HG02852 (cell line): ENCODE data around the gene NAXE.
"Not testable (repeated sequence)": the region's sequence is repeated elsewhere in the genome, so short reads cannot be mapped to it uniquely, and the experiment has no call there.

Source experiments
- ATAC-seq: cut with Tn5 transposase; IDR thresholded peaks from one replicate; pipeline ENCODE4 v1.9.1; 2021; ENCODE audit warnings: mild to moderate bottlenecking, moderate library complexity; ENCODE audit not compliant: unreplicated experiment

The NAXE gene

DNA sequence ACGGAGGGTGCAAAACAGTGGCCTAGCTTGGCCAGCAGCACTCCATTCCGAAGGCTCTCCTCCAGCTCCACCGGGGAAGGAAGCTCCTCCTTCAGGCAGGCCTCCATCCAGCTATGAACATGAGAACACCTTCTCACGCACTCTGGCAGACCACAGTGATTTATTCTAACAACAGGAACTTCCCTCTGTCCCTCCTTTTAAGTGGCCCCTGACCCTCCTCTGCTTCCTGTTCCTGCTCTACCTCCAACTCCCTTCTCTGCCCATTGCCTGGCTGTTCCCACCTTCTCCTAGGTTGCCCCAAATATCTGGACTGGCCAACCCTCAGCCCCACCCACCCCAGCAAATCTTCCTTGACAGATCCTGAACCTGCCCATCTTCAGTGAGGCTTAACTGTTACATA is 25.1 kb upstream of the NAXE start:
- ATAC-seq: no peak

GRCh38 chr1:156571261-156571852 is 20.2 kb upstream of the NAXE start:
- ATAC-seq: no peak

DNA sequence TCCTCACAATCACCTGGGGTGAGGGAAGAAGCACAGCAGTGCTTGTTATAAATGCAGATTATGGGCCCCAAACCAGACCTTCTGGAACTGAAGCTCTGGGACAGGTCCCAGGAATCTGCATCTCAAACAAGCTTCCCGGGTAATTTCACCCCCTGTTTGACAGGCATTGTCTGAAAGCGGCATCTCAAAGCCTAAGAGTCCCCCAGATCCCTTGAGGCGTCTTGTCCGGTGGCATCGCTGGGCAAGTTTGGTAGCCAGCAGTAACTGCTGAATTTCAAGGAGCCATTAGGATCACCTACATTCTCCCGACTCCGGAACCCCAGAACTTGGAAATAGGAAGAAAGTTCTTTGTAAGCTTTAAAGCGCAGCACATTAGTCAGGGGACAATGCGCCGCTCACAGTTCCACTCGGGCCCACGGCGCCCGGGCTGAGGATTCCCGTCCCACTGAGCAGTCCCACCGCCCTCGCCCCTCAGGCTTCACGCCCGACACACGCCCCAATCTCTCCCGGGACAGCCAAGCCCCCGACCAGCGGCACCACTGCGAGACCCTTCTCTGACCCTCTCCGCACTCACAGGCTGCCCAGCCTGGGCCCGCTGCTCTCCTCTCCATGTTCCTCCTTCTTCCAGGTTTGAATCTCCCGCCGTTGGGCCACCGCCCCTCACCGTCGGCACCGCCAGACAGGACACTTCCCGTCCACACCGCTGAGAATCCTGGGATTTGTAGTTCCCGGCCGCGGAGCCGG is 19.5 kb upstream of the NAXE start, which contains the start of gene IQGAP3:
IQGAP3 (minus strand) TSS at position 647 of the 744 bp plus-strand sequence; CDS start at position 611, 36 bp downstream.
- peak; percentile 68 for ATAC-seq

- ATAC-seq: no peak
Measured at GRCh38 chr1:156572663-156573018, 18.9 kb upstream of the NAXE start.

GRCh38 chr1:156574039-156574633 is 17.4 kb upstream of the NAXE start:
- no peak for ATAC-seq

- no peak for ATAC-seq
Measured at GRCh38 chr1:156577550-156577949, 14.0 kb upstream of the NAXE start.

GRCh38 chr1:156578055-156578454 is 13.5 kb upstream of the NAXE start:
- ATAC-seq: no peak

GRCh38 chr1:156579472-156579871 is 12.1 kb upstream of the NAXE start, which contains the start of gene TTC24:
Gene TTC24 (plus strand): TSS chr1:156579723. CDS start chr1:156581365, 1,642 bp downstream.
- ATAC-seq: no peak

GRCh38 chr1:156581661-156582387 is 9.8 kb upstream of the NAXE start:
- no peak for ATAC-seq

- no peak for ATAC-seq
Measured at GRCh38 chr1:156582388-156583017, 9.1 kb upstream of the NAXE start.

DNA sequence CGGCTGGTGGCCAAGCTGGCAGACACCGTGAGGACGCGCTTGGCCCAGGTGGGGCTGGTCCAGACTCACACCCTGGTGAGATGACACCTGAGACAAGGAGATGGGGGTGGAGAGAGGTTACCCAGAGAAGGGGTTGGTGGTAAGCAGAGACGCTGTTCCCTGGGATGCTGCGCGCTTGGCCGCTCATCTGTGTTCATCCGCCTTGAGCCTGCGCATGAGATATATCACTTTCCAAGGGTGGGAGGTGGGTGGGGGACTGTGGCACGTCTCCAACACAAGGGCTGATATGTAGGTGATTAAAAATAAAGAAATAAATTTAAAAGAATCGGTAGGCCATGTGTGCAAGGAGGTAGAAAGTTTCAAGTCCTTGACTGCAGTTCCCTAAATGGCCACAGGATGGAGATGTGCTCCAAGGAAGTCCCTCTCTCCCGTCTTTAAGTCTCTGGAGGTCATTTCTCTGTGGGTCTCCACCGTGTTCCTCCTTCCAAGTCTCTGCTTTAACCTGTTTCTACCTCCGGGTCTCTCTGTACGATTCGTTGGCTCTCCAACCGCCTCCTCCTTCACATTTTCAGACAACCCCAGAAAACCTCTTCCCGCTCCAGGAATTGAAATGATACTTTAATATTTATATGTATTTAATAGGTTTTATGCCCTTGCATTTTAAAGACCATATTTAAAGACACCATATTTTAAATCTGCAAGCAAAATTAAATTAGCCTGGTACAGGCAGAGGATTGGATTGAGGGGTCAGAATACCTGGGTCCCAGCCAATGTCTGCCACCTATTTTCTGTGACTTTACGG is 7.6 kb upstream of the NAXE start:
- no peak for ATAC-seq

DNA sequence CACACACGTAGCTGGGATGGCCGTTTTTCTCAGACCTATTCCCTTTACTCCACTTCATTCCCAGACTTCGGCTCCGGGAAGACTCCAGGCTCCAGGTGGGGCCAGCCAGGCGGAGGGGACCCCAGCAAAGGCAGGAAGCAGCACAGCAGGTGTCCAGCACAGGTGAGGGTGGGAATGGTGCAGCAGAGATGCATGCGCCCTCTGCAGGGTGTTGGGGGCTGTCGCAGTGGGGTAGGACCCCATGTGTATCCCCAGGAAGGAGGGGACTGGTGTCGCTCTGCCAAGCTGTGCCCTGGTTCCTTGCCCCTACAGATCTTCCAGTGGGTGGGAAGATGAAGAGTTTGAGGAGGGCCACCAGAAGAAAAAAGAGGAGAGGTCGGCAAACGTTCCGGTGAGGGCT is 6.8 kb upstream of the NAXE start:
- ATAC-seq: no peak

DNA sequence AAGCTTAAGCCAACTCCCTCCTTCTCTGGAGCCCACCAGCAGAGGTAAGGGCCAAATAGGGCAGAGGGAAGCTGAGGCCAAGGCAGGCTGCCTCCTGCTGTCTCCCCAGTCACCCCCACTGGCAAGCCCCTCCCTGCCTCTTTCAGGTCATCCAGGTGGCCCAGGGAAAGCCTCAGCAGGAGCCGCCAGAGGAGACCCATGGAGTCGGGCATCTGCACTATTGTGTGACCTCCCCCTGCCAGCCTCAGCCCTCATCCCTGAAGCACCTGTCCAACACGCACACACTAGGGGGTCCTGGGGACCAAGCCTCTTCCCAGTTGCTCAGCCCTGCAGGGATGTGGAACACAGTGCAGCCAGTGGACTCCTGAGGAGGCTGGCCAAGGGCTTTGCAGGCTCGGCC is 5.3 kb upstream of the NAXE start:
- ATAC-seq: no peak

DNA sequence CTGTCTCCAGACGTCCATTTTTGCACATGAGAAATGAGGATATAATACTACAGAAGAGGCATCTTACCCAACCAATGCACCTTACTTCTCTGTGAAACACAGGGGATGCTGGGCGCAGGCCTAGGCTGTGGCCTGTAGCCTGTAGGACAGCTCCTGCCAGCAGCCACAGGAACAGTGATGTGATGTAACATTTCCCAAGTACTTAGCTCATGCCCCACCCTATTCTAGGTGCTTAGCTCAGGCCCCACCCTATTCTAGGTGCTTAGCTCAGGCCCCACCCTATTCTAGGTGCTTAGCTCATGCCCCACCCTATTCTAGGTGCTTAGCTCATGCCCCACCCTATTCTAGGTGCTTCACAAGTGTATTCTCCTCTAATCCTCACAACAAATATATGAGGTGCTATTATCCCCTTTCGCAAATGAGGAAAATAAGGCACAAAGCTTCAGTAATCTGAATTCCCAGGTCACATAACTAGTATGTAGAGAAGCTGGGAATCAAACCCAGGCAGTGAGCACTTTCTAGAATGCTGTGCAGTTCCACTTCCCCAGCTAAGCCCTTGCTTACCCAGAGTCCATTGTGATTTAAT is 4.6 kb upstream of the NAXE start:
- ATAC-seq: no peak

DNA sequence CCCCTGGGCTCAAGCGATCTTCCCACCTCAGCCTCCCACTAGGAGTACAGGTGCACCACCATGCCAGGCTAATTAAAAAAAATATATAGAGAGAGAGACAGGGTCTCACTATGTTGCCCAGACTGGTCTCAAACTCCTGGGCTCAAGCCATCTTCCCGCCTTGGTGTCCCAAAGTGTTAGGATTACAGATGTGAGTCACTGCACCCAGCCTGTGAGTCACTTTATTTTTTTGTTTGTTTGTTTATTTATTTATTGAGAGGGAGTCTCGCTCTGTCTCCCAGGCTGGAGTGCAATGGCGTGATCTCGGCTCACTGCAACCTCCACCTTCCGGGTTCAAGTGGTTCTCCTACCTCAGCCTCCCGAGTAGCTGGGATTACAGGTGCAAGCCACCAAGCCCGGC is 3.6 kb upstream of the NAXE start:
- not testable (repeated sequence) for ATAC-seq

GRCh38 chr1:156589546-156589945 is 2.0 kb upstream of the NAXE start:
- ATAC-seq: no peak

DNA sequence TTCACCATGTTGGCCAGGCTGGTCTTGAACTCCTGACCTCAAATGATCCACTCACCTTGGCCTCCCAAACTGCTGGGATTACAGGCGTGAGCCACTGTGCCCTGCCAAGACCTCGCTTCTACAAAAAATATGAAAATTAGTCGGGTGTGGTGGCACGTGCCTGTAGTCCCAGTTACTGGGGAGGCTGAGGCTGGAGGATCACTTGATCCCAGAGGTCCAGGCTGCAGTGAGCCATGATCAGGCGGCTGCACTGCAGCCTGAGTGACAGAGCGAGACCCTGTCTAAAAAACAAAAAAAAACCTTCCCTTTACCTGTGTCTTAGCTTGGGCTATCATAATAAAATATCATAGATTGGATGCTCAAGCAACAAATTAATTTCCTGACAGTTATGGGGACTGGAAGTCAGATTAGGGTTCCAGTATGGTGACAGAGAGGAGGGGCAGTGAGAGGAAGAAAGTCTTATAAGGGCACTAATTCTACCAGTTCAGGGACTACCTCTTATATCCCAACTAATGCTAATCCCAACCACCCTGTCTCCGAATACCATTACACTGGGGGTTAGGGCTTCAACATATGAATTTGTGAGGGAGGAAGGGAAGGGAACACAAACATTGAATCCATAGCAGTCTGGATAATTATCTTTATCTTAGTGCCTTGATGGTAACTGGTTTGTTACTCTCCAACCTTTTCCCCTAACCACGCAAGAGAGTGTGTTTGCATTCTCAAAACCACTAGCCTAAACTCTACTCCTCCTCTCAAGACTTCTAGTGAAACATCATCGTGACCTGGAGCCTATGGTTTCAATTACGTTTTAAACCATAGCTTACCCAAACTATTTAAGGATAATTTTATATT is 1.0 kb upstream of the NAXE start:
- ATAC-seq: no peak

GRCh38 chr1:156591181-156591431 is 470 bp upstream of the NAXE start:
- no peak for ATAC-seq
